Stomach (tissue), 4 donors: ENCODE results near the gene ATXN10.

Experiments used
- EP300 ChIP-seq: sonication (generic); formaldehyde crosslinking; IDR thresholded peaks from one replicate; pipeline ENCODE4 v1.6.1; 2017; ENCODE audit warnings: antibody characterized with exemption
- TF ChIP-seq, protein P1 (sequence below), 7 experiments: fragments of 450-650 bp in 4 of 7; fragments of 200-600 bp in 3 of 7; sonication (generic) in 3 of 7; IDR thresholded peaks; one replicate each; pipeline ENCODE4 v1.5.1; 2016 to 2019; ENCODE audit warnings: antibody characterized with exemption in 7 of 7, control low read depth in 2 of 7, mild to moderate bottlenecking in 1 of 7

GRCh38 chr22:45702981-45703380 lies 31.3 kb downstream of the ATXN10 start:
- TF ChIP-seq, protein P1, sequence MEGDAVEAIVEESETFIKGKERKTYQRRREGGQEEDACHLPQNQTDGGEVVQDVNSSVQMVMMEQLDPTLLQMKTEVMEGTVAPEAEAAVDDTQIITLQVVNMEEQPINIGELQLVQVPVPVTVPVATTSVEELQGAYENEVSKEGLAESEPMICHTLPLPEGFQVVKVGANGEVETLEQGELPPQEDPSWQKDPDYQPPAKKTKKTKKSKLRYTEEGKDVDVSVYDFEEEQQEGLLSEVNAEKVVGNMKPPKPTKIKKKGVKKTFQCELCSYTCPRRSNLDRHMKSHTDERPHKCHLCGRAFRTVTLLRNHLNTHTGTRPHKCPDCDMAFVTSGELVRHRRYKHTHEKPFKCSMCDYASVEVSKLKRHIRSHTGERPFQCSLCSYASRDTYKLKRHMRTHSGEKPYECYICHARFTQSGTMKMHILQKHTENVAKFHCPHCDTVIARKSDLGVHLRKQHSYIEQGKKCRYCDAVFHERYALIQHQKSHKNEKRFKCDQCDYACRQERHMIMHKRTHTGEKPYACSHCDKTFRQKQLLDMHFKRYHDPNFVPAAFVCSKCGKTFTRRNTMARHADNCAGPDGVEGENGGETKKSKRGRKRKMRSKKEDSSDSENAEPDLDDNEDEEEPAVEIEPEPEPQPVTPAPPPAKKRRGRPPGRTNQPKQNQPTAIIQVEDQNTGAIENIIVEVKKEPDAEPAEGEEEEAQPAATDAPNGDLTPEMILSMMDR (IDR thresholded peaks at IDR 0.05) = no peak
- no peak for TF ChIP-seq EP300
